H1 (cell line): ENCODE results near the gene ZNF775. TPM values are rescaled to one million over a fixed set of nuclear protein-coding genes. Genes with fewer than 3 reads are reported as not detected.

Source experiments
- BCL11A ChIP-seq, 2 experiments: IDR thresholded peaks; one replicate each; pipeline ENCODE4 v1.6.1; 2011; ENCODE audit warnings: low read depth in 2 of 2, low read length in 2 of 2, mild to moderate bottlenecking in 2 of 2
- CBX8 ChIP-seq: fragments of 300-800, 300-1000 bp; sonication (generic); IDR thresholded peaks from 2 replicates; pipeline ENCODE4 v1.7.1; 2016; ENCODE audit warnings: low read depth, low read length, borderline replicate concordance
- CEBPB ChIP-seq: IDR thresholded peaks from 2 replicates; pipeline ENCODE4 v1.6.1; 2012; ENCODE audit warnings: low read depth, low read length
- CREB1 ChIP-seq: IDR thresholded peaks from 2 replicates; pipeline ENCODE4 v1.6.1; 2012; ENCODE audit warnings: inconsistent platforms
- EGR1 ChIP-seq: IDR thresholded peaks from 2 replicates; pipeline ENCODE4 v1.6.1; 2011; ENCODE audit warnings: low read depth, low read length, borderline replicate concordance
- FOSL1 ChIP-seq: IDR thresholded peaks from 2 replicates; pipeline ENCODE4 v1.6.1; 2011; ENCODE audit warnings: mild to moderate bottlenecking, low read depth, low read length, moderate library complexity; ENCODE audit not compliant: insufficient read depth
- GABPA ChIP-seq: IDR thresholded peaks from 2 replicates; pipeline ENCODE4 v1.6.1; 2011; ENCODE audit warnings: mild to moderate bottlenecking, low read length, moderate library complexity, borderline replicate concordance; ENCODE audit not compliant: insufficient read depth
- GTF2F1 ChIP-seq: IDR thresholded peaks from 2 replicates; pipeline ENCODE4 v1.6.1; 2012; ENCODE audit warnings: low read depth, low read length, improper control_type of control experiment, borderline replicate concordance
- HDAC2 ChIP-seq, 2 experiments: fragments of 300-600 bp in 1 of 2; sonication (generic) in 1 of 2; IDR thresholded peaks; 2 replicates each; pipeline ENCODE4 v1.6.1; 2011 to 2012; ENCODE audit warnings: low read depth in 2 of 2, low read length in 2 of 2, mild to moderate bottlenecking in 2 of 2, moderate library complexity in 2 of 2, borderline replicate concordance in 1 of 2, inconsistent platforms in 1 of 2
- HDAC6 ChIP-seq: IDR thresholded peaks from one replicate; pipeline ENCODE4 v1.7.1; 2012; ENCODE audit warnings: low read depth, mild to moderate bottlenecking, inconsistent platforms, low read length, moderate library complexity
- JUN ChIP-seq: IDR thresholded peaks from 2 replicates; pipeline ENCODE4 v1.6.1; 2011; ENCODE audit warnings: low read depth, mild to moderate bottlenecking, improper control_type of control experiment, low read length
- JUND ChIP-seq: IDR thresholded peaks from 2 replicates; pipeline ENCODE4 v1.6.1; 2011; ENCODE audit warnings: mild to moderate bottlenecking, improper control_type of control experiment, low read length
- KDM1A ChIP-seq: fragments of 200-600, 300-600 bp; sonication (generic); IDR thresholded peaks from 2 replicates; pipeline ENCODE4 v1.7.1; 2016; ENCODE audit warnings: mild to moderate bottlenecking, low read length, borderline replicate concordance
- MAFK ChIP-seq: IDR thresholded peaks from 2 replicates; pipeline ENCODE4 v1.6.1; 2012; ENCODE audit warnings: low read depth, mild to moderate bottlenecking, improper control_type of control experiment, low read length
- MAX ChIP-seq: IDR thresholded peaks from 2 replicates; pipeline ENCODE4 v1.6.1; 2012; ENCODE audit warnings: inconsistent platforms
- NRF1 ChIP-seq: IDR thresholded peaks from 2 replicates; pipeline ENCODE4 v1.6.1; 2011; ENCODE audit warnings: mild to moderate bottlenecking, low read depth, low read length, improper control_type of control experiment
- RBBP5 ChIP-seq: IDR thresholded peaks from 2 replicates; pipeline ENCODE4 v1.7.1; 2012; ENCODE audit warnings: low read depth, mild to moderate bottlenecking, inconsistent platforms, low read length, moderate library complexity, borderline replicate concordance
- RNF2 ChIP-seq: fragments of 200-900, 300-1000 bp; sonication (generic); IDR thresholded peaks from 2 replicates; pipeline ENCODE4 v1.7.1; 2016; ENCODE audit warnings: borderline replicate concordance, low read depth, mild to moderate bottlenecking, antibody characterized with exemption, low read length; ENCODE audit not compliant: poor library complexity, severe bottlenecking; ENCODE audit errors: missing control alignments
- RXRA ChIP-seq: IDR thresholded peaks from 2 replicates; pipeline ENCODE4 v1.6.1; 2011; ENCODE audit warnings: low read depth, mild to moderate bottlenecking, low read length, moderate library complexity; ENCODE audit not compliant: insufficient read depth
- SAP30 ChIP-seq: fragments of 300-600 bp; sonication (generic); IDR thresholded peaks from 2 replicates; pipeline ENCODE4 v1.7.1; 2012; ENCODE audit warnings: low read length, moderate library complexity, mild to moderate bottlenecking, inconsistent platforms; ENCODE audit not compliant: insufficient read depth, insufficient replicate concordance
- TCF12 ChIP-seq: IDR thresholded peaks from 2 replicates; pipeline ENCODE4 v1.6.1; 2011; ENCODE audit warnings: low read depth, mild to moderate bottlenecking, low read length
- YY1 ChIP-seq: IDR thresholded peaks from 2 replicates; pipeline ENCODE4 v1.6.1; 2011; ENCODE audit warnings: low read depth, mild to moderate bottlenecking, low read length
- polyA plus RNA-seq, 7 experiments: library from polyadenylated mRNA; depleted of rRNA in 3 of 7; stranded (reverse) in 5 of 7; unstranded in 2 of 7; fragments of >200 nt in 5 of 7; fragments of 200-250 nt in 2 of 7; gene quantifications; 1 replicate in 5 of 7; 2 replicates in 1 of 7; 4 replicates in 1 of 7; pipeline versions ENCODE4 v1.2.1 to v1.2.3, GENCODE V29; 2011 to 2013; ENCODE audit warnings: missing spikeins in 2 of 7, mixed read lengths in 2 of 7
- total RNA-seq: library from RNA; stranded (reverse); fragmentation: NEBNext Ultra II Directional; extraction: Animal tissue kit (Norgen Biotek cat#: 25700); gene quantifications from 2 replicates; pipeline ENCODE4 v1.2.1, GENCODE V29; 2021

ZNF775 gene
- total and polyA plus RNA-seq, 2 of the 8 experiments (the other 6 are each of a cell fraction or from before 2014, with no cell fraction given): 13.6 to 21.5 TPM

- TF ChIP-seq MAFK (peak; percentile 91), KDM1A (peak; percentile 31; the same call in 1 of the 2 replicates), RNF2 (no peak), SAP30 (no peak), FOSL1 (no peak), YY1 (peak; percentile 88), JUN (no peak), GTF2F1 (no peak), EGR1 (peak; percentile 82), TCF12 (0 out of 2 replicates have a peak, but pooled peaks have one; percentile 51), CREB1 (peak; percentile 65), RXRA (0 out of 2 replicates have a peak, but pooled peaks have one; percentile 55), RBBP5 (no peak; the same call in 1 of the 2 replicates), CBX8 (no peak), GABPA (no peak), NRF1 (no peak), MAX (peak; percentile 82), HDAC6 (no peak), CEBPB (no peak), JUND (no peak), HDAC2 (IDR thresholded peaks at IDR 0.05; ENCODE audit: borderline replicate concordance in 1 of 2, low read depth in 2 of 2, low read length in 2 of 2) (peak; percentile 79 to 99), BCL11A (IDR thresholded peaks at IDR 0.05; ENCODE audit: low read depth in 2 of 2, low read length in 2 of 2) (no peak)
These were observed 25.9 kb downstream of the ZNF775 start (continued) for GRCh38 chr7:150404805-150405583.
